HG03045 (cell line): Measurements from ENCODE around the gene PAGR1.
"Not testable (repeated sequence)": the region's sequence is repeated elsewhere in the genome, so short reads cannot be mapped to it uniquely, and the experiment has no call there.

ENCODE experiments used
- ATAC-seq: cut with Tn5 transposase; IDR thresholded peaks from one replicate; pipeline ENCODE4 v1.9.1; 2021; ENCODE audit warnings: mild to moderate bottlenecking, moderate library complexity; ENCODE audit not compliant: unreplicated experiment

The PAGR1 gene

DNA sequence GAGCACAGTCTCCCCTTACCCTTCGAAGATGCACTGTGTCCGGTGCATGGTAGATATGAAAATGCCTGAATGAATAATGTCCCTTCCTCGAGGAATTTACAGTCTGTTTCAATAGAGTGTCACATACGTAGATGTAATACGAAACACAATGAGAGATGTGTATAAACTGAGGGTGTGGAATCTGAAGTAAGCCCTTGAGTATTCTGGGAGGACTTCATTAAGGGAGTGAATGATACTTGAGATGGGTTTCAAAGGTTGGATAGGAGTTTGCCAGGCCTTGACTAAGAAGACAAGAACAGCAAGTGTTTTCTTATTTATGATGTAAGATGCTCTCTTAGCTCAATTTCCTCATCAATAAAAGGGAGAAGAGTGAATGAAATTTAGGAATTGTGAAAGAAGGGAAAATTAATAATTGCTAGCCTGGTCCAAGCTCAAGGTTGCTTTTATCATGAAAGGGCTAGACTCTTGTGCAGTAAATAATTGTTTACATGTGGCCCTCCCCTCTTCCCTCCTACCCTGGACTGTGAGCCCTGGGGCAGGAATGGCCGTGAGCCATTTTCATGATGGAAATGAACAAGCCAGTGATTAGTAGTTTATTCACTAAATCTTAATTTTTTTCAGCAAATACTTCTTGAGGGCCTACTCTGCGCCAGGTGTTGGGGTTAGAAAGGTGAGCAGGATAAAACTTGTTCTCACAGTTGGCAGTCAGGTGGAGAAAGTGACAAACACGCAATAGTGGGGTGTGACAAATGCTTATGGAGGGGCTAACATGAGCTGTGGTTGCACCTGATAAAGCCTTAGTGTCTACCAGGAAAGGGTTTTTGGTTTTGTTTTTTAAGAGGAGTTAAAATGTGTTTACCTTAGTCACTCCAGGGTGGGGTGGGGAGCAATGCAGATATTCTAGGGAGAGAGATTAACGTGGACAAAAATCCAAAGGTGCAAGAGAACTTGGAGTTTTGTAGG is 23.8 kb upstream of the PAGR1 start:
- ATAC-seq = no peak

DNA sequence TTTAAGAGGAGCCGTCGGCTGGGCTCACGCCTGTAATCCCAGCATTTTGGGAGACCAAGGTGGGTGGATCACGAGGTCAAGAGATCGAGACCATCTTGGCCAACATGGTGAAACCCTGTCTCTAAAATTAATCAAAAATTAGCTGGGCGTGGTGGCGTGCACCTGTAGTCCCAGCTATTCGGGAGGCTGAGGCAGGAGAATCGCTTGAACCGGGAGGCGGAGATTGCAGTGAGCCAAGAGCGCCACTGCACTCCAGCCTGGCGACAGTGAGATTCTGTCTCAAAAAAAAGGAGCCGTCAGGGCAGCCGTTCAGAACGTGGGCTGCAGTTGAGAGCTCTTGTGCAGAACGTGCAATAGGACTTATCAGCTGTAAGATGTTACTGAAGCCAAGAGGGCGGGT is 22.8 kb upstream of the PAGR1 start:
- not testable (repeated sequence) for ATAC-seq

DNA sequence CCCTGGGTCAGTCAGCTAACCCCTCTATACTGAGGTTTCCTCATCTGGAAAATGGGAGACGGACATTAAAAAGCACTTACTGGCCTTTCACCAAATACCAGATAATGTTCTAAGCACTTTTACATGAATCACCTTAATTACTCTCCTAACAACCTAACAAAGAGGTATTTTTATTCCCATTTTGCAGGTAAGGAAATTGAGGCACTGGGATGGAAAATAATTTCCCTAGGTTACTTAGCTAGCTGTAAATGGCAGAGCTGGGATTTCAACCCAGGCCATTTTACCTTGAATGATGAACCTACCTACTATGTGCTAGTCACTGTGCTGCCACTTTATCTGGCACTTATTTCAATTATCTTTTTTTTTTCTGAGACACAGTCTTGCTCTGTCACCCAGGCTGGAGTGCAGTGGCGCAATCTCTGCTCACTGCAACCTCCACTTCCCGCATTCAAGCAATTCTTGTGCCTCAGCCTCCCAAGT is 21.7 kb upstream of the PAGR1 start:
- ATAC-seq = no peak

DNA sequence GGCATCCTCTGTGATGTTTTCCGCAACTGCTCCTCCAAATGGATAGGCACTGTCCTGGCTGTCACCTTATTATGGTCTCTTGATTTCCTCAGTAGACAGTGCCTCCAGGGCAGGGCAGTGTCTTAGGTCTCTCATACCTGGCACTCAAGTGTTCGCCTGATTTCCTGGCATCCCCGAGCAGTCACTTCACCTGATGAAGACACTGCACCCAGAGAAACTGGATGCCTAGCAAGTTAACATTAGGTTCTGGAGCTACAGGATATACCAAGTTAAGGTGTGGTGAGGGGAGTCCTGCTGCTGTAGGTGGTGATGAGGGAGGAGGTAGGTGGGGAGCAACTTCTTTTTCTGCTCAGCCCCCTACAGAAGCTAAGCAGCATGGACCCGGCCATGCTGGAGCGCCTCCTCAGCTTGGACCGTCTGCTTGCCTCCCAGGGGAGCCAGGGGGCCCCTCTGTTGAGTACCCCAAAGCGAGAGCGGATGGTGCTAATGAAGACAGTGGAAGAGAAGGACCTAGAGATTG is 13.5 kb upstream of the PAGR1 start:
- ATAC-seq = no peak

DNA sequence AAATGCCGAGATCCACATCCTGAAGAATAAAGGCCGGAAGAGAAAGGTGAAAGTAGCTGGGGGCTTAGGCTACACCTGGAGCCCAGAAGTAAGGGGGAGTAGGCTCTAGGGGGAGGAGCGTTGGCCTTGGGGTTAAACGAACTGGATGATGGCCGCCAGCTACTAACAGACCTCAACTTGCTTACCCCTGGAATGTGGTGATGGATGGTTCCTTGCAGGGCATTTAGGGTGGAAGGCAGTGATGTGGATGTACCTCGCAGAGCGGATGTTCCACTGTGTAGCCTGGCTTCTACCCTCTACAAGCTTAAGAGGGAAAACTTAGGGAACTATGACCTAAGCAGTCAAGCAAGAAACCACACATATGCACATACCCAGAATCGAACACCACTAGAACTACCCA is 11.9 kb upstream of the PAGR1 start:
- no peak for ATAC-seq

DNA sequence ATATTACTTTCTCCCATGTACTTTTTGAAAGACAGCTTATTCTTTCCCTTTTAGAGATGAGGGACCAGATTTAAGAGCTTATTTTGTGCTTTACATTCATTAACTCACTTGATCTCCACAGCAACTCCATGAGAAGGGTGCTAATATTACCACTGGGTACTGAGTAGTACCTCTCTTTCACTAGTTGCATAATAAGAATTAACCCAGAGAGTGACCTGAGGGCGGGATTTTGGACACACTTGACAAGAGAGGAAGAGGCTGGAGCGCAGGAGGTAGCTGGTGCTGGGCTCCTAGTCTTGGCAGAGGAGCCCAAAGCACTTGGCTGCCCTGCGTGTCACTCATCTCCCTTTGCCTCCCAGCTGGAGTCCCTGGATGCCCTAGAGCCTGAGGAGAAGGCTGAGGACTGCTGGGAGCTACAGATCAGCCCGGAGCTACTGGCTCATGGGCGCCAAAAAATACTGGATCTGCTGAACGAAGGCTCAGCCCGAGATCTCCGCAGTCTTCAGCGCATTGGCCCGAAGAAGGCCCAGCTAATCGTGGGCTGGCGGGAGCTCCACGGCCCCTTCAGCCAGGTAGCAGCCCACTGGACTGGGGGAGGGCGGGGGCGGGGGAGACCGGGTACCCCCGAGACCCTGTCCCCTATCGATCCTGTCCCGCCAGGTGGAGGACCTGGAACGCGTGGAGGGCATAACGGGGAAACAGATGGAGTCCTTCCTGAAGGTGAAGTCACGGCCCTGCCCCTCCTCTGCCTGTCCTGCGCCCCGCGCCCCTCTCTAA is 11.3 kb upstream of the PAGR1 start:
- ATAC-seq = no peak

DNA sequence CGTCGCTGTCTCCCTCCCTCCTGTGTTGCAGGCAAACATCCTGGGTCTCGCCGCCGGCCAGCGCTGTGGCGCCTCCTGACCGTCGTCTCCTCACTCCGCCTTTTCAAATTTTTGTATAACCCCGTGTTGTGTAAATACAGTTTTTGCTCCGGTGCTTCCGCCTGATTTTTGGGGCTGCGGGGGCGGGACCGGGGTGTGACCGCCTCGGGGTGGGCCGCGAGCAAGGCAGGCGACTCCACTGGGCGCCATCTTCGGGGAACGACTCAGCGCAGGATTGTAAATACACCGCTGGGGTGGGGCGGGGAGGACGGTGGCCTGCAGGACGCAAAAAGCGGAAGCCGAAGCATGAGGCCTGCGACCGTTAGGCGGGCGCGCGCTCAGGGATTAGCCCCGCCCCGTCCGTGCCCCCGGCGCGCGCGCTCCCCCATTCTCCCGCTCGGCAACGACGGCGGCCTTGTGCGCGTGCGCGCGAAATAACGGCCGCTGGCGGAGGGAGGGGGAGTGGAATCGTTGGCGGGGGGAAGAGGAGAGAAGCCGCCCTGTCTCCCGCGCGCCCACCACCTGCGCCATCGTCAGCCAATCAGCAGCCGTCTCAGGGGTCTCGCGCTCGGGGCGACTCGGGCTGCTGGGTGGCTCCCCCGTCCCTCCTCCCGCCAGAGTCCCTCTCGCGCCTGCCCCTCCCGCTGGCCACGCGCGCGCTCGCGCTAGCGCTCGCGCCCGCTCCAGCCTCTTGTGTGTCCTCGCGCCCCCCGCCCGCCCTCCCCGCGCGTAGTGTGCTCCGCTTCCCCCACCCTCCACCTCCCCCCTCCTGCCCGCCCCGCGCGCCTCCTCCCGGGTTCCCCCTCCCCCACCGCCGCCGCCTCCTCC is 10.5 kb upstream of the PAGR1 start:
- peak; percentile 49 for ATAC-seq

DNA sequence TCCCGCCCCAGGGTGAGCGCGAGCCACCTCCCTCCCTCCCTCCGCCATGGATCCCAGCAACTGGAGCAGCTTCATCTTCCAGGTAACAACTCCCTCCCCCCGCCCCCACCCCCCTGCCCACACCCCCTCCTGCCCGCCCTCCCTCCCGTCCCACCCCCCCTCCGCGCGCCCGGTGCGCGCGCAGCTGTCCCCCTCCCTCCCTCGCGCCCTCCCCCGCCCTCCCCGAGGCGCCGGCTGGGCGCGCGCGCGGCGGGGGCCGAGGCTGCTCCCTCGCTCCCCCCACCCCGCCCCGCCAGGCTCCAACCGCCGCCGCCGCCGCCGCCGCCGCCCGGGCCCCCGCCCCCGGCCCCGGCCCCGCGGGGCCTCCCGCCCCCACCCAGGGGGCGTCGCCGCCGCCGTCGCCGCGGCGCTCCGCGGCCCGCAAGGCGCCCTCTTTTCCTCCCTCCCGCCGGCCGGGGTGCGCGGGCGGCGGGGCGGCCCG is 9.8 kb upstream of the PAGR1 start, which contains the start of gene MAZ:
MAZ (plus strand) TSS at position 431 of the 481 bp plus-strand sequence. CDS start 173 bp downstream, outside the sequence.
- no peak for ATAC-seq

DNA sequence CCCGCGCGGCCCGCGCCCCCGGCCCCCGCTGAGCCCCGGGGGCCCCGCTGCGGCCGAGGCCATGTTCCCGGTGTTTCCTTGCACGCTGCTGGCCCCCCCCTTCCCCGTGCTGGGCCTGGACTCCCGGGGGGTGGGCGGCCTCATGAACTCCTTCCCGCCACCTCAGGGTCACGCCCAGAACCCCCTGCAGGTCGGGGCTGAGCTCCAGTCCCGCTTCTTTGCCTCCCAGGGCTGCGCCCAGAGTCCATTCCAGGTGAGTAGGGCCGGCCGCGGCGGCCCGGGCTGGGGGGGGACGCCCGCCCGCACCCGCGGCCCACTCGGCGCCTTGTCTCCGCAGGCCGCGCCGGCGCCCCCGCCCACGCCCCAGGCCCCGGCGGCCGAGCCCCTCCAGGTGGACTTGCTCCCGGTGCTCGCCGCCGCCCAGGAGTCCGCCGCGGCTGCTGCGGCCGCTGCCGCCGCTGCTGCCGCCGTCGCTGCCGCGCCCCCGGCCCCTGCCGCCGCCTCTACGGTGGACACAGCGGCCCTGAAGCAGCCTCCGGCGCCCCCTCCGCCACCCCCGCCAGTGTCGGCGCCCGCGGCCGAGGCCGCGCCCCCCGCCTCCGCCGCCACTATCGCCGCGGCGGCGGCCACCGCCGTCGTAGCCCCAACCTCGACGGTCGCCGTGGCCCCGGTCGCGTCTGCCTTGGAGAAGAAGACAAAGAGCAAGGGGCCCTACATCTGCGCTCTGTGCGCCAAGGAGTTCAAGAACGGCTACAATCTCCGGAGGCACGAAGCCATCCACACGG is 9.1 kb upstream of the PAGR1 start:
- ATAC-seq = no peak

DNA sequence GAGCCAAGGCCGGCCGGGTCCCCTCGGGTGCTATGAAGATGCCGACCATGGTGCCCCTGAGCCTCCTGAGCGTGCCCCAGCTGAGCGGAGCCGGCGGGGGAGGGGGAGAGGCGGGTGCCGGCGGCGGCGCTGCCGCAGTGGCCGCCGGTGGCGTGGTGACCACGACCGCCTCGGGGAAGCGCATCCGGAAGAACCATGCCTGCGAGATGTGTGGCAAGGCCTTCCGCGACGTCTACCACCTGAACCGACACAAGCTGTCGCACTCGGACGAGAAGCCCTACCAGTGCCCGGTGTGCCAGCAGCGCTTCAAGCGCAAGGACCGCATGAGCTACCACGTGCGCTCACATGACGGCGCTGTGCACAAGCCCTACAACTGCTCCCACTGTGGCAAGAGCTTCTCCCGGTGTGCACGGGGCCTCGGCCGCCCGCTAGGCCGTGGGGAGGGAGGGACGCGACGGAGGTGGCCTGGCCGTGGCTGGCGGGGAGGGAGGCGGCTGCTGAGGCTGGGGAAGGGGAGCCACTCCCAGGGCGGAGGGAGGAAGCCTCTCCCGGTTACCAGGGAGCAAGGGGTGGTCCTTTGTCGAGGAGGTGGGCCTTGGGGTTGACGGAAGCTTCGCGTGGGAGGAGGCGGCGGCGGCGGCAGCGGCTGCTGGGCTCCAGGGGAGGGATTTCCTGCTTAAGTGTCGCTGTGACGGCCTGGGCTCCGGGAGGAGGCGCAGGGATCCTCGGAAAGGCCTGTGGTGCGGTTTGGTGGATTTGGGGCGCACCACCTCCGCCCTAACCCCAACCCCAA is 8.3 kb upstream of the PAGR1 start:
- peak; percentile 18 for ATAC-seq

DNA sequence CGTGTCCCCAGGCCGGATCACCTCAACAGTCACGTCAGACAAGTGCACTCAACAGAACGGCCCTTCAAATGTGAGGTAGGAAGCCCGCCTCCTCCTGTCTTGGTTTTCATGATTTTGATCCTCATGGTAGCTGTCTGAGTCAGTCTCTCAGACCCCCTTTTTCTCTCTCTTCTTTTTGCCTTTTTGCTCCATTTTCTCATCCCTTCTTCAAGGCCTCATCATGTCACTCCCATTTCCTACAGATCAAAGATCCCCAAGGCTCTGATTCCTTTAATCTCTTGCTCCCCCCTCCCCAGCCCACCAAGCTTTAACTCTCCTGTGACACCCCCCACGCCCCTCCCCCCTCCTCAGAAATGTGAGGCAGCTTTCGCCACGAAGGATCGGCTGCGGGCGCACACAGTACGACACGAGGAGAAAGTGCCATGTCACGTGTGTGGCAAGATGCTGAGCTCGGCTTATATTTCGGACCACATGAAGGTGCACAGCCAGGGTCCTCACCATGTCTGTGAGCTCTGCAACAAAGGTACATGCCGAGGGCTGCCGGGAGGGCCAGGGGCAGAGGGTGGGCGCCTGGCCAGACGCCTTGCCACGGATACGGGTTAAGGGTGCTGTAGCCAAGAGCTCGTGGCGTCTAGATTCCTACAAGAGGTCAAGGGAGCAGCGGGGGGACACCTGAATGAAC is 7.6 kb upstream of the PAGR1 start:
- ATAC-seq = no peak

DNA sequence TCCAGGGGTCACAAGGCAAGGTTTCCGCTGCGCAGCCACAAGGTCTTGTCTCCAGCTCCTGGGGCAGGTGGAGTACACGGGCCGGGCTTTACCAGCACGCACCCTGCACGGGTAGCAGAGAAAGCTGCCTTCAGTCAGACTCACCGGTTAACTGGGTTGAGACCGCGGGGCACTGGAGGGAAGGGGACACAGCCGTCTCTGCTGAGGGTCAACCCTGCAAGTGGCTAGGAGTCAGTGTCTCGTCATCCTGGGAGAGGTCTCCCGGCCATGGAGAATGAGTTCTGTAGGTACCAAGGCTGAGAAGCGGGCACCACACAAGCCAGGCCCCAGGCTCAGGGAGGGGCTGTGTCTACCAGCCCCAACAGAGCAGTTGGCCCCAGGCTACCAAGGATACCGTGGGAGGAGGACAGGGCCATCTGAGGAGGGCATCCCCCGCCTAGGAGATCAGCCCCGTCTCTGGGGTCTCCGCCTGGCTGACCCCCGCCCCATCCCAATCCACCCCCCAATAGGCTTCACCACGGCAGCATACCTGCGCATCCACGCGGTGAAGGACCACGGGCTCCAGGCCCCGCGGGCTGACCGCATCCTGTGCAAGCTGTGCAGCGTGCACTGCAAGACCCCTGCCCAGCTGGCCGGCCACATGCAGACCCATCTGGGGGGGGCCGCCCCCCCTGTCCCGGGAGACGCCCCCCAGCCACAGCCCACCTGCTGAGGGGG is 6.8 kb upstream of the PAGR1 start:
- no peak for ATAC-seq

DNA sequence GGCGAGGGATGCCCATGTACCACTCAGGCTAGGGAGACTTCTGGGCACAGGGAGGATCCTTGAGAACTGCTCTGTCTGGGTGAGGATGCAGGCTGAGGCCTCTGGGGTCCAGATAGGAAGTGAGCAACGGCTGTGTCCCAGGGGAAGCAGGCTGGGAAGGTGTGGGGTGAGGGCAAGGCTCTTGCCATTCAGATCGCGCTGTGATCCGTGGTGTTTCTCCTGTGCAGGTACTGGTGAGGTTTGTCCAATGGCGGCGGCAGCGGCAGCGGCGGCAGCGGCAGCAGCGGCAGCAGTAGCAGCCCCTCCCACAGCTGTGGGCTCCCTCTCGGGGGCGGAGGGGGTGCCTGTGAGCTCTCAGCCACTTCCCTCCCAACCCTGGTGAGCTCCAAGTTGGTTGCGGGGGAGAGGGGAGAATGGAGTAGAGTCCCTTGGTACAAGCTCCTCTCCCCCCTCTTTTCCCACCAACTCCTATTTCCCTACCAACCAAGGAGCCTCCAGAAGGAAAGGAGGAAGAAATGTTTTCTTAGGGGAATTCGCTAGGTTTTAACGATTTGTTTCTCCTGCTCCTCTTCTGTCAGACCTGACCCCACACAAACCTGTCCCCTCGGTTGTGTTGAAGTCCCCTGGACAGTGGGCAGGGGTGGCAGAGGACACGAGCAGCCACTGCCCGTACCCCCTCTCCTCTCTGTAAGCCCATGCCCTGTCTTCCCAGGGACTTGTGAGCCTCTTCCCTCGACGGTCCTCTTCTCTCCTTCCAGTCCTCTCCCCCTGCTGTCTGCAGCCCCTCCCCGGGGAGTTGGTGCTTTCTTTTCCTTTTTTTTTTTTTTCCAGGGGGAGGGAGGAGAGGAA is 5.9 kb upstream of the PAGR1 start:
- ATAC-seq = no peak

DNA sequence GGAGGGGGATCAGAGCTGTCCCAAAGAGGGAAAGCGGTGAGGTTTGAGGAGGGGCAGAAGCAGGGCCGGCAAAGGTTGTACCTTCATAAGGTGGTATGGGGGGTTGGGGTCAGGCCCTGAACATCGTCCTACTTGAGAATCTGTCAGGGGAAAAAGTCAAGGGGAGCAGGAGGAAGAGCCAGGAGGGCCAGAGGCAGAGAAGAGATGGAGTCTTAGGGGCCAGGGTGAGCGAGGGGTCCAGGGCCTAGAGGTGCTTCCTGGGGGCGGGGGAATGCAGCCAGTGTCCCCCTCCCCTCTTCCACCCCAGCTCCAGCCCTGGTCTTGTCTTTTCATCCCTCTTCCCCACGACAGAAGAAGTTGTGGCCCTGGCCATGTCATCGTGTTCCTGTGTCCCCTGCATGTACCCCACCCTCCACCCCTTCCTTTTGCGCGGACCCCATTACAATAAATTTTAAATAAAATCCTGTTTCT is 5.2 kb upstream of the PAGR1 start:
- no peak for ATAC-seq

DNA sequence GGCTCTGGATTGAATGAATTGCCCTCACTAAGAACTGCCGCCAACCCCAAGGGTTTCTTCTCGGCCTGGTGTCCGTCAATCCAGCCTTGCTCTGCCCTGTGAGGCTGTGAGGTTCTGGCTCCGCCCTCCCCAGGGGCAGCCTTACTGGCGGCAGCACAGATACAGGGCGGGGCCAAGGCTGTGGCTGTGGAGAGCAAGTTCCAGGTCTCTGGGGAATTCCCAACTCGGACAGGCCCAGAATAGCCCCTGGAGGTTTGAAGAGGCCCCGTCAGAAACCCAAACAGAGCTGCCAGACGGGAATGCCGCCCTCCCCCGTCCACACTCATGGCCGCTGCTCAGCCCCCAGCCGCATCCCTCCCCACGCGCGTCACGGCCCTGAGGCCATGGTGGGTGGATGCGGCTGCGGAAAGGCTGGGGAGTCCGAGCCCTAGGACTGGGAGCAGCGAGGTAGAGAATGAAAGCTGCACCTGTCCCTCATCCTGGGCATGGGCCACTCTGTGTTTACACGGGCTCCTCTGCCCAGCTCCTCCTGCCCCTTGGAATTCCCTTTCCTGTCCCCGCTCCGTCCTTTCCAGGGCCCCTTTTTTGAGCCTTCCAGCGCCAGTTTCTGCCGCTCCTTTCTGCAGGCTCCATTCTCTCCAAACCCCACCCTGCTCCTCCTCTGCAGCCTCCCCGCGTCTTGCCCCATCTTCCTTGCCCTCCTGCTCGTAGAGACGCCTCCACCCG is 4.6 kb upstream of the PAGR1 start:
- ATAC-seq = peak; percentile 34
